Activated naive CD4-positive, alpha-beta T cell (primary cell): ENCODE measurements around the gene RALGPS1.

Experiments used
- DNase-seq, 4 experiments: peaks; one replicate each; lab custom pipeline; 2025; lab: John Stamatoyannopoulos, UW

The RALGPS1 gene

GRCh38 chr9:127174386-127175318 is 260.1 kb downstream of the RALGPS1 start:
- DNase-seq = no peak

DNA sequence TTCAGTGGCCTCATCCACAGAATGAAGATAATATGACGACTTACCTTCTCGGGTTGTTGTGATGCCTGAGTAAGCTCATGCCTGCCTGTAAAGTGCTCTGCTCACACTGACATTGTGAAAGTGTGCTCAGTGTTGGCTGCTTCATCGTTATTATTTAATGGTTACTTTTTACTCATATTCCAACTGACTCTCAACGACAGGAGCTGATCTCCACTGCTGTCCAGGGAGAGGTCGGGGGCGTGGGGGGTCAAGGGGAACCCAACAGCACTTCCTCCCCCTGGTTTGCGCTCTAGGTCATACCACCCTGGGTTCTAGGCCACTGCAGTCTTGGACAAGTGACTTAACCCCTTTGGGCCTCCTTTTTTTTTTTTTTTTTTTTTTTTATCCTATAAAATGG is 260.7 kb downstream of the RALGPS1 start:
- no peak for DNase-seq

- DNase-seq = no peak
Measured at GRCh38 chr9:127175764-127176163, 261.2 kb downstream of the RALGPS1 start.

GRCh38 chr9:127176631-127177030 is 262.0 kb downstream of the RALGPS1 start:
- no peak for DNase-seq

GRCh38 chr9:127177231-127177630 is 262.6 kb downstream of the RALGPS1 start:
- DNase-seq = no peak

DNA sequence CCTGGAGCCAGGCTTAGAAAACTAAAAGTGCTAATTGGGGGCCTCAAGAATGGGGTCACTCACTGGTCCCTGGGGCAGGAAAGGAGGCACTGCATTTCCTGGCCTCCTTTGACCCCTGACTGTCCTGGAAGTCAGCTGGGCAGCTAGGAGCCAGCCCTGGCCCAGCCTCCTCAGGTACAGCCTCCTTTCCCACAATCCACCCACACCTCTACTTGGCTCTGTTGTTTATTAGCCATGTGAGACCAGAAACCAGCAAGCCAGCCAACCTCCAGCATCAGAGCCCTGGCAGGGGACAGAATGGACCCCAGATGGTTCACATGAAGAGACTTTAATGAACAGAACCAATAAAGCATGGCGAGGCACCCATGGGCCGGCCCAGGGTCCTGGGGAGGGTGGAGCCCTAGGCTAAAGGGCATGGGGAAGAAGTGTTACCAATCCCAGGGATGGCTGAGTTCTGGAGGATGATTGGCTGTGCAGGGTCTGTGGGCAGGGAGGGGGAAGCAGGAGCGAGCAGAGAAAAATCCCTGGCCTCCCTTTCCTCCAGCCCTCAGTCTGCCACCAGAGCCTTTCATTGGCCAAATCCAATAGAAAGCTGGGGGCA is 263.2 kb downstream of the RALGPS1 start:
- no peak for DNase-seq

GRCh38 chr9:127178686-127179632 is 264.4 kb downstream of the RALGPS1 start:
- no peak for DNase-seq

DNA sequence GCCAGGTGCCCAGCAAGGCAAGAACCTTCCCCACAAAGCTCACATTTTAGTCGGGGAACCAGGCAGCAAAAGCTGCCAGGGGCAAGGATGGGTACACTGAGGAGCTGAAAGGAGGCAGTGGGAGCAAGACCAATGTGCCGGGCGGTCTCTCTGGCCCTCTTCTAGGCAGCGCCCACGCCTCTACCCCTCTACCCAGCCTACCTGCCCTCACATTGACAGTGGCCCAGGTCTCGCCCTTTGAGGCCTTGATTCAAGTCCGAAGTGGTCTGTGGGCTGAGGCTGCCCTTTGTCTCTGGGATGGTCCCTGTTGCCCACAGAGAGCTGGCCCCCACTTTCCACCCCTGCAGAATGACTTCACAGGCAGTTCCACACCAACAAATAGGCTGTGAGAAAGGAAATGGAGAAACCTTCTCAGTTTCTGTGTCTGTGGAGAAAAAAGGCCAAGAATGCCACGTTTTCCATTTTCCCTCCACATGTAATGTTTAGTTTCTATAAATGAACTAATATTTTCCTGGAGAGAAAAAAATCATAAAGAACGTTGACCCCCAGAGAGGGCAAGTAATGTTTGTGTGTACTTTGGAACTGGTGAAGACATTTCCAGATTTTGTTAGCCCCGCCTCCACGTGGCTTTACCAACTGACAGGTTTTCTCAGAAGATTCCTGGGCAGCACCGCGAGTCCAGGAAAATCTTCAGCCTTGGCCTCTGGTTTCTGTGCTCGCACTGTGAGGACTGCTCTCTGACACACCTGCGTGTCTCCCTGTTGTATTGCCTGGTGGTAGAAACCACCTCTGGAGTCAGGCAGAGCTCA is 265.3 kb downstream of the RALGPS1 start:
- DNase-seq = no peak

GRCh38 chr9:127180457-127181314 is 266.1 kb downstream of the RALGPS1 start:
- no peak for DNase-seq

DNA sequence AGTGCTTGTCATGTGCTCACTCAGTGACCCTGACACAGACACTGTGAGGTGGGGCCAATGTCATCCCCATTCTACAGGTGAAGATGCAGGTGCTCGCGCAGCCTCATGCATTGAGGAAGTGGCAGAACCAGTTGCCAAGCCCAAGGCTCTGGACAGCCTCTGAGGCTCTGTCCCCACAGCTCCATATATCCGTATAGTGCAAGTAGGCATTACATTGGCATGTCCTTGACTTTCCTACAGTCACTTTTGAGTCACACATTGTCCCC is 266.7 kb downstream of the RALGPS1 start:
- no peak for DNase-seq

GRCh38 chr9:127181595-127182190 is 267.1 kb downstream of the RALGPS1 start:
- DNase-seq = no peak

DNA sequence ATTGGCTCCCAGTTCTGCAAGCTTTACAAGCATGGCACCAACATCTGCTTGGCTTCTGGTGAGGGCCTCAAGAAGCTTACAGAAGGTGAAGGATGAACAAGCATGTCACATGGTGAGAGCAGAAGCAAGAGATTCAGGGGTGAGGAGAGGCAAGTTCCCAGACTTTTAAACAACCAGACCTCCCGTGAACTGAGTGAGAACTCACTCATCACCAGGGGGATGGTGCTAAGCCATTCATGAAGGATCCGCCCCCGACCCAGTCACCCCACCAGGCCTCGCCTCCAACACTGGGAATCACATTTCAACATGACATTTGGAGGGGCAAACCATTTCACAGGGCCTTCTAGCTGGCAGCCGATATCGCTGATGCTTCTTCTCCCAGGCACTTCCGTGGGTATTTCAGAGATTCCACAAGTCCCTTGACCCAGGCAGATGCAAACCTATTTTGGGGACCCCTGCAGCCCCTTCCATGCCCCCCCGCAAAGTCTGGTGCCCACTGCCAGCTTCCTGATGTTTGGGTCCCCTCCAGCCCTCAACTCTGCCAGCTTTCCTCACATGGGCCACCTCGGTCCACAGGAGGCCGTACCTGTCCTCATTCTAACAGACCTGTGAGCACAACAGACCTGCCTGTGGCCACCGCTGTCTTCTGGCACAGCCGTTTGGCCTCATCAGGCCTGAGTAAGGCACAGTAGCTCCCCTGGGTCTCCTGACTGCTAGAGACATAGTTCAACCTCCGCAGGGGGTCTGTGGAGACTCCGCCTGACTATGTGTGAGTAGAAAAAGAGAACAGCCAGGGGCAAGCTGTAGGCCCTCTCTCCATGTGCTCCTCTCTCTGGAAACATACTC is 268.5 kb downstream of the RALGPS1 start:
- DNase-seq = no peak

DNA sequence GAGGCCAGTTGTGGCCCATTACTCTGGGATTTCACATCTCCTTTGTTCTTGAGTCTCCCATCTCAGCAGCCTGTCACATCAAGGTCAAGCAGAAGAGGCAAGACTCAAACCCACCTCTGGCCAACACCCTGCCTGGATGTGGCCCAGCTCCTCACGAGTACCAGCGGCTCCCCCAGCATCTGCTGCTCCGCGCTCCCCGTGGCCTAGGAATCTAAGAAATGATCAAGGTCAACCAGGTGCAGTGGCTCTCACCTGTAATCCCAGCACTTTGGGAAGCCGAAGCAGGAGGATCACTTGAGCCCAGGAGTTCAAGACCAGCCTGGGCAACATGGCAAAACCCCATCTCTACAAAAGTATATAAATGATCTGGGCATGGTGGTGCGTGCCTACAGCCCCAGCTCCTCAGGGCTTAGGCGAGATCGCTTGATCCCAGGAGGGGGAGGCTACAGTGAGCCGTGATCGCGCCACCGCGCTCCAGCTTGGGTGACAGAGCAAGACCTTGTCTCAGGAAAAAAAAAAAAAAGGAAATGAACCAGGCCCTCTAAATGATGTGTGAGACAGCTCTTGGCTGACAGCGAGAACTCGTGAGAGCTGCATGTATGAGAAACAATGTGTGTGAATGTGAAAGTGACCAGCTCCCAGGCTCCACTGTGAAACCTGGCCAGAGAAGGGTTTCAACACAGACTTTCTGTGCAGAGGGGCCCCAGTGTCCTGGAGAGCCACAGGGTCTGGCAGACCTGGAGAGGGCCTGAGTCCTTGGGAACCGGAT is 269.4 kb downstream of the RALGPS1 start:
- no peak for DNase-seq

DNA sequence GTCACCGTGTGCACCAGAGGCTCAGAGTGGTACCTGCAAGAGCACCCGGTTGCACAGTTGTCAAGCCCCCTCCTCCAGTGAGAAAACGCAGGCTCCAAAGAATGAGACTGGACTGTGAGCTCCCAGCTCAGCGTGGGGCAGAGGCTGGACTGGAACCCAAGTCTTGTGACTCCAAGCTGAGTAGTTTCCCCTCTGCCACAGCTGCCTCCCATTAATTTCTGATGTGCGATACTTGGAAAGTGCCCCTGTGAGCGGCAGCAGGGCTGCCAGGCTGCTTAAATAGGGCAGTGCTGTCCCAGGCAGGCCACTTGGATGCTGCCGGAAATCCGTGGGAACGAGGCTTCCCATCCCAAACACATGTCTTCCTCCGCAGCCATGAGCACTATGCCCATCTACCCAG is 270.1 kb downstream of the RALGPS1 start:
- DNase-seq = no peak

DNA sequence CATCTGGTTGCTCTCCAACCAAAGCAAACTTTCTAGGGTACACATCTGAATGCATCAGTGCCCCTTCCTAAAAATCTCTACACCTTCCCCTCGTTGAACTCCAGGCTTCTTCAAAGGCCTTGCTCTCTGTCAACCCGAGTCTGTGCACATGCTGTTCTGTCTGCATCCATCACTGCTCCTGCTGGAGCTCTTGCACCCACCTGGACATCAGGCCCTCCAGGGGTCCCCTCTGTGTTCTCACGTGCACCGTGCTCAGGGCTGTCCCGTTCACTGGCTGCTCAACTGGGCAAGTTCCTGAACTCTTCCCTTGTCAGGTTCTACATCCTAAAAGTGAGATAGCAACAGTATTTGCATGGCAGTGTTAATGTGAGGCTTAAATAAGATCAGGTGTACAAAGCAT is 270.6 kb downstream of the RALGPS1 start:
- DNase-seq = no peak

- no peak for DNase-seq
Measured at GRCh38 chr9:127185931-127186781, 271.6 kb downstream of the RALGPS1 start.

GRCh38 chr9:127186806-127187205 is 272.2 kb downstream of the RALGPS1 start:
- no peak for DNase-seq
